ENCODE measurements around the gene LRRC59.

GRCh38 chr17:50439008-50439407 lies 41.7 kb upstream of the LRRC59 start:
- TF ChIP-seq EP300 (IDR thresholded peaks at IDR 0.05): no peak
- TF ChIP-seq CTCF (IDR thresholded peaks at IDR 0.05): no peak
- TF ChIP-seq POLR2A (IDR thresholded peaks at IDR 0.05): no peak
- TF ChIP-seq POLR2AphosphoS5 (IDR thresholded peaks at IDR 0.05): no peak
